ENCODE results near the gene CD69.
"Not testable (repeated sequence)": the region's sequence is repeated elsewhere in the genome, so short reads cannot be mapped to it uniquely, and the experiment has no call there.

Gene CD69

DNA sequence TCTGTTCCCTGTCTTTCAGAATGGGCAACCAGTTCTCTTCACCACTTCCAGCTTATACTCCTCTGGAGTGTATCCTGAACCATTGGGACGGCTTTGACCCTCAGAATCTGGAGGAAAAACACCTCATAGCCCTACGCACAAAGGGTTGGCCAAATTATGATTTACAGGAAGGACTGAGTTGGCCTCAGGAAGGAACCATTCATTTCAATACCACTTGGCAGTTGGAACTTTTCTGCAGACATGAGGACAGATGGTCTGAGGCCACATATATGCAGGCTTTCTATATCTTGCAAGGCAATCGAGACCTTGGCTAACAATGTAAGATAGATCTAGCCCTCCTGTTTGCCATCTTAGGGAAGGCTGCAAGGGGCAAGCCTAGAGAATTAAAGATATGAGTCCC lies 51.8 kb downstream of the CD69 start:
- ChIA-PET CTCF (interaction anchor here (0.5 to 1.1 kb wide), 11 partner anchors 10 to 627 kb away, joined by 3 to 6 read pairs (median 3); no protein-coding TSS in a partner anchor), POLR2A (ENCODE audit: low non-redundant PET) (no interaction called here)
- TF ChIP-seq, protein P1, sequence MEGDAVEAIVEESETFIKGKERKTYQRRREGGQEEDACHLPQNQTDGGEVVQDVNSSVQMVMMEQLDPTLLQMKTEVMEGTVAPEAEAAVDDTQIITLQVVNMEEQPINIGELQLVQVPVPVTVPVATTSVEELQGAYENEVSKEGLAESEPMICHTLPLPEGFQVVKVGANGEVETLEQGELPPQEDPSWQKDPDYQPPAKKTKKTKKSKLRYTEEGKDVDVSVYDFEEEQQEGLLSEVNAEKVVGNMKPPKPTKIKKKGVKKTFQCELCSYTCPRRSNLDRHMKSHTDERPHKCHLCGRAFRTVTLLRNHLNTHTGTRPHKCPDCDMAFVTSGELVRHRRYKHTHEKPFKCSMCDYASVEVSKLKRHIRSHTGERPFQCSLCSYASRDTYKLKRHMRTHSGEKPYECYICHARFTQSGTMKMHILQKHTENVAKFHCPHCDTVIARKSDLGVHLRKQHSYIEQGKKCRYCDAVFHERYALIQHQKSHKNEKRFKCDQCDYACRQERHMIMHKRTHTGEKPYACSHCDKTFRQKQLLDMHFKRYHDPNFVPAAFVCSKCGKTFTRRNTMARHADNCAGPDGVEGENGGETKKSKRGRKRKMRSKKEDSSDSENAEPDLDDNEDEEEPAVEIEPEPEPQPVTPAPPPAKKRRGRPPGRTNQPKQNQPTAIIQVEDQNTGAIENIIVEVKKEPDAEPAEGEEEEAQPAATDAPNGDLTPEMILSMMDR (conservative IDR thresholded peaks at IDR 0.05; ENCODE audit: low read depth) = no peak
- DNase-seq (ENCODE audit: low spot score) = no peak
- no peak overlapping the region for H3K27ac ChIP-seq

DNA sequence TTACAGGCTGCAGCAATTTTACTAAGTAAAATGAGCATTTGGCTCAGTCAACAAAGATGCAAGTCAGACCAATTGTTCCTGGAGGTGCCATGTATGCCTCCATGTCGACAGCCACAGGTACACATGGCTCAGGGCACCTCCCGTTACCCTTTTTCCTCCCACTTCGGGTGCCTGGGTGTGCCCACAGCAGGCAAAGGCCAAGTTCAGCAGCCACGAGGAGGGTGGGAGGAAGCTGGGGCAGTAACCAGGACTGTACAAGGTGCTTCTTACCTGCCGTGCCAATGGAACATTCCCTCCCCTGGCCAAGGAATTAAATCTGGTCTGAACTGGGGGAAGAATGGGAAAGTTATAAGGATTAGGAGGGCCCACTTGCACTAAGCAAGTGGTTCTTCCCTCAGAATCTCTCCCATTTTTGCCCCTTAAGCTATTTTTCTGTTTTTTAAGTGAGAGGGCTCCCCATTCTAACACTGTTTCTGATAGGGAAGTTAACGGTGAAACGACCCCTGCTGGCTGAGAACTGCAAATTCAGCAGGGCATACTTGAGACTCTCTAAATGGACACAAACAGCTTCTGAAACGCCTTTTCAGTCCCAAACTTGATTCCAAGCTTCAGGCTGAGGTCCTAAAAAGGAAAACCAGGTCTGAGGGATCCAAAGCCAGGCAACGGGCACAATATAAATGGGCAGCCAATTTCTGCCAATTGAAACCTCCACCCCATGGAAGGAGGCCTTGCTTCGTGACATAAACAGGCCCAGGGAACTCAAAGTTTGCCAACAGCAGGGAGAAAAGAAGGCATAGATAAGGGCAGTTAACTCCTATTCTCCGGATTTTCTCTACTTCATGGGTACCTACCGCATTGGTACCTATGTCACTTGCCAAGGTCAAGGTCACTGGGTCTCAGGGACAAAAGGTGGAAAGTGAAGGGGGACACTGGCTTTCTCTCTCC lies 52.6 kb downstream of the CD69 start:
- no peak overlapping the region for H3K27ac ChIP-seq
- POLR2A ChIA-PET (ENCODE audit: low non-redundant PET) = no interaction called here
- peak; percentile 34 for DNase-seq (ENCODE audit: low spot score)
- TF ChIP-seq, protein P1 (conservative IDR thresholded peaks at IDR 0.05; ENCODE audit: low read depth) = peak; percentile 45
- CTCF ChIA-PET = interaction anchor here (0.5 to 1.1 kb wide), 12 partner anchors 9 to 626 kb away, joined by 3 to 6 read pairs (median 4); no protein-coding TSS in a partner anchor

DNA sequence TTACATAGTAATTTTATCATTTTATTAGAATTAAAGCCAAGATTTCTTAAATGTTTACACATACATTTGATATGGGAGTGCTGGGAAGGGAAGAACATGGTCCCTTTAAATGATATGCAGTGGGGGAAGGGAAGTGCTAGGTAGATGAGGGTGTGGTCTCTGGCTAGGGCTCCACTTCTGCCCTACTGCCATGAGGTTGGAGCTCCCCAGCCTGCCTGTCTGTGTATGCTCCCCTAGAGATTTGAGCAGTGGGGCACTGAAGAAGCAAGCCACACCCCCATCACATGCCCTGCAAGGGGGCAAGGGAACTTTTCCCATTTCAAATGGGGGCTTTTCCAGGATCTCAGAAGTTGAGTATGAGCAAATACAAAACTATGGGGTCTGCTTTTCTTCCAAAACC lies 53.3 kb downstream of the CD69 start:
- ChIA-PET POLR2A (ENCODE audit: low non-redundant PET) (no interaction called here), CTCF (interaction anchor here (0.7 to 1.1 kb wide), 2 partner anchors 31 to 68 kb away, joined by 3 read pairs; no protein-coding TSS in a partner anchor)
- TF ChIP-seq, protein P1 (conservative IDR thresholded peaks at IDR 0.05; ENCODE audit: low read depth) = no peak
- DNase-seq (ENCODE audit: low spot score) = no peak
- H3K27ac ChIP-seq = no peak overlapping the region

DNA sequence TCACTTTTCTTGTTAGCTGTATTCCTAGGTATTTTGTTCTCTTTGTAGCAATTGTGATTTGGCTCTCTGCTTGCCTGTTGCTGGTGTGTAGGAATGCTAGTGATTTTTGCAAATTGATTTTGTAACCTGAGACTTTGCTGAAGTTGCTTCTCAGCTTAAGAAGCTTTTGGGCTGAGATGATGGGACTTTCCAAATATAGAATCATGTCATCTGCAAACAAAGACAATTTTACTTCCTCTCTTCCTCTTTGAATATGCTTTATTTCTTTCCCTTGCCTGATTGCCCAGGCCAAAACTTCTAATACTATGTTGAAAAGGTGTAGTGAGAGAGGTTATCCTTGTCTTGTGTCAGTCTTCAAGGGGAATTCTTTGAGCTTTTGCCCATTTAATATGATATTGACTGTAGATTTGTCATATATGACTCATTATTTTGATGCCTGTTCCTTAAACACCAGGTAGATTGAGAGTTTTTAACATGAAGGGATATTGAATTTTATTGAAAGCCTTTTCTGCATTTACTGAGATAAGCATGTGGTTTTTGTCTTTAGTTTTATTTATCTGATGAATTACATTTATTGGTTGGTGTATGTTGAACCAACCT lies 54.5 kb downstream of the CD69 start:
- no peak overlapping the region for H3K27ac ChIP-seq
- ChIA-PET POLR2A (ENCODE audit: low non-redundant PET) (no interaction called here), CTCF (interaction anchor here (1.1 kb wide), 1 partner anchor 67 kb away, joined by 3 read pairs; no protein-coding TSS in a partner anchor)
- TF ChIP-seq, protein P1 (conservative IDR thresholded peaks at IDR 0.05; ENCODE audit: low read depth) = no peak
- no peak for DNase-seq (ENCODE audit: low spot score)

DNA sequence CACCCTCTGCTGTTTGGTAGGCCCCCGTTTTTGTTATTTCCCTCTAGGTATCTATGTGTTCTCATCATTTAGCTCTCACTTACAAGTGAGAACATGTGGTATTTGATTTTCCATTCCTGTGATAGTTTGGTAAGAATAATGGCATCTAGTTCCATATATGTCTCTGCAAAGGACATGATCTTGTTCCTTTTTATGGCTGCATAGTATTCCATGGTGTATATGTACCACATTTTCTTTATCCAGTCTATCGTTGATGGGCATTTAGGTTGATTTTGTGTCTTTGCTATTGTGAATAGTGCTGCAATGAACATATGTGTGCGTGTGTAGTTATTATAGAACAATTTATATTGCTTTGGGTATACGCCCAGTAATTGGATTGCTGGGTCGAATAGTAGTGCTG lies 56.1 kb downstream of the CD69 start:
- DNase-seq (ENCODE audit: low spot score); POLR2A ChIA-PET (ENCODE audit: low non-redundant PET); H3K27ac ChIP-seq; CTCF ChIA-PET: not testable (repeated sequence)

Data from RWPE1 (cell line).